Measurements from ENCODE around the gene AMPD1.

The AMPD1 gene

GRCh38 chr1:114695430-114696058, at the start of gene AMPD1:
Gene AMPD1 (minus strand): TSS chr1:114695546. CDS start chr1:114695471, 75 bp downstream.
- no peak for DNase-seq

- no peak for DNase-seq
These were observed 46.8 kb upstream of the AMPD1 start for GRCh38 chr1:114741963-114742746.

GRCh38 chr1:114740331-114740730, 45.0 kb upstream of the AMPD1 start:
- DNase-seq: no peak

- DNase-seq: no peak
These were observed 42.0 kb upstream of the AMPD1 start for GRCh38 chr1:114737314-114737849.

- DNase-seq: no peak
These were observed 40.1 kb upstream of the AMPD1 start for GRCh38 chr1:114735479-114735878.

- no peak for DNase-seq
These were observed 34.4 kb upstream of the AMPD1 start for GRCh38 chr1:114729782-114730181.

GRCh38 chr1:114728553-114728952, 33.2 kb upstream of the AMPD1 start:
- DNase-seq: no peak

- DNase-seq: no peak
These were observed 29.9 kb upstream of the AMPD1 start for GRCh38 chr1:114725230-114725629.

- no peak for DNase-seq
These were observed 28.6 kb upstream of the AMPD1 start for GRCh38 chr1:114723915-114724314.

- DNase-seq: no peak
These were observed 28.1 kb upstream of the AMPD1 start for GRCh38 chr1:114723457-114723856.

- no peak for DNase-seq
These were observed 25.1 kb upstream of the AMPD1 start for GRCh38 chr1:114720492-114720891.

GRCh38 chr1:114719424-114719787, 24.1 kb upstream of the AMPD1 start:
- DNase-seq: no peak

GRCh38 chr1:114718661-114719423, 23.5 kb upstream of the AMPD1 start:
- peak; percentile 36 for DNase-seq

- peak; percentile 96 for DNase-seq
These were observed 21.2 kb upstream of the AMPD1 start, which contains the start of gene NRAS for GRCh38 chr1:114716304-114717170. Gene NRAS (minus strand): TSS chr1:114716771. CDS start chr1:114716160, 611 bp downstream.

GRCh38 chr1:114715952-114716303, 20.6 kb upstream of the AMPD1 start:
- no peak for DNase-seq

GRCh38 chr1:114712977-114713376, 17.6 kb upstream of the AMPD1 start:
- no peak for DNase-seq

GRCh38 chr1:114710360-114710759, 15.0 kb upstream of the AMPD1 start:
- no peak for DNase-seq

GRCh38 chr1:114707604-114708003, 12.3 kb upstream of the AMPD1 start:
- no peak for DNase-seq

- DNase-seq: no peak
These were observed 7.9 kb upstream of the AMPD1 start for GRCh38 chr1:114703242-114703641.

- DNase-seq: no peak
These were observed 7.4 kb upstream of the AMPD1 start for GRCh38 chr1:114702737-114703136.

- DNase-seq: no peak
These were observed 6.6 kb upstream of the AMPD1 start for GRCh38 chr1:114701931-114702330.

- no peak for DNase-seq
These were observed 4.8 kb upstream of the AMPD1 start for GRCh38 chr1:114700036-114700600.
